ENCODE data around the gene HRAS. TPM values are rescaled to one million over a fixed set of nuclear protein-coding genes. Genes with fewer than 3 reads are reported as not detected.

HRAS gene
- total and polyA plus RNA-seq, 2 of the 13 experiments (the other 11 are each of a cell fraction or from before 2014, with no cell fraction given), result 32.9 to 50.0 TPM

- TF ChIP-seq PAXIP1 (CRISPR knock-in tag; conservative IDR thresholded peaks at IDR 0.05) (0 out of 2 replicates have a peak, but pooled peaks have one; percentile 32), ZSCAN29 (CRISPR knock-in tag; conservative IDR thresholded peaks at IDR 0.05) (no peak), HNF1B (CRISPR knock-in tag; IDR thresholded peaks at IDR 0.05) (0 out of 2 replicates have a peak, but pooled peaks have one; percentile 67), U2AF2 (IDR thresholded peaks at IDR 0.05; ENCODE audit: low read depth, low read length) (0 out of 2 replicates have a peak, but pooled peaks have one; percentile 91), SMAD3 (CRISPR knock-in tag; IDR thresholded peaks at IDR 0.05) (0 out of 2 replicates have a peak, but pooled peaks have one; percentile 28), GPN1 (CRISPR knock-in tag; IDR thresholded peaks at IDR 0.05; ENCODE audit: borderline replicate concordance) (0 out of 2 replicates have a peak, but pooled peaks have one; percentile 16), GABPB1 (CRISPR knock-in tag; IDR thresholded peaks at IDR 0.05) (peak; percentile 80), PLSCR1 (CRISPR knock-in tag; IDR thresholded peaks at IDR 0.05; ENCODE audit: borderline replicate concordance) (no peak), NFYC (CRISPR knock-in tag; IDR thresholded peaks at IDR 0.05) (0 out of 2 replicates have a peak, but pooled peaks have one; percentile 12), ZBTB7B (CRISPR knock-in tag; IDR thresholded peaks at IDR 0.05) (0 out of 2 replicates have a peak, but pooled peaks have one; percentile 30), RXRA (CRISPR knock-in tag; IDR thresholded peaks at IDR 0.05) (peak; percentile 64; the same call in 1 of the 2 replicates), HOMEZ (CRISPR knock-in tag; IDR thresholded peaks at IDR 0.05; ENCODE audit: low read depth) (no peak), KAT7 (CRISPR knock-in tag; IDR thresholded peaks at IDR 0.05; ENCODE audit: borderline replicate concordance) (no peak), MYC (CRISPR knock-in tag; IDR thresholded peaks at IDR 0.05; ENCODE audit: borderline replicate concordance) (peak; percentile 82), USF2 (IDR thresholded peaks at IDR 0.05; ENCODE audit: low read depth, low read length) (no peak), USF2 (CRISPR knock-in tag; IDR thresholded peaks at IDR 0.05; ENCODE audit: borderline replicate concordance) (peak; percentile 65; the same call in 1 of the 2 replicates), ZSCAN20 (CRISPR knock-in tag; IDR thresholded peaks at IDR 0.05; ENCODE audit: borderline replicate concordance) (no peak), ZFP1 (CRISPR knock-in tag; IDR thresholded peaks at IDR 0.05) (peak; percentile 23; the same call in 1 of the 2 replicates)
Measured at GRCh38 chr11:536841-537621, 1.7 kb upstream of the HRAS start, which contains the start of gene LRRC56 (continued).
